GM23338 (cell line): ENCODE measurements around the gene NME9. TPM values are rescaled to one million over a fixed set of nuclear protein-coding genes. Genes with fewer than 3 reads are reported as not detected.

Experiments used
- ATAC-seq: fragments of 200-7000 bp; cut with Tn5 transposase; 3 replicates; pipeline ENCODE4 v1.9.1; 2020
- DNase-seq: peaks from one replicate; pipeline ENCODE4 v3.0.0-alpha.2; 2015; ENCODE audit warnings: low spot score
- H2AFZ ChIP-seq: fragments of 200-600 bp; sonication (generic); 2 replicates; pipeline ENCODE4 v1.8.0; 2016; ENCODE audit warnings: antibody characterized with exemption, mild to moderate bottlenecking, moderate library complexity
- H3F3A ChIP-seq: fragments of 200-600 bp; sonication (generic); replicated peaks from 2 replicates; pipeline ENCODE4 v1.8.0; 2017; ENCODE audit warnings: antibody characterized with exemption, mixed run types, low read depth
- H3K27ac ChIP-seq: fragments of 200-600 bp; sonication (generic); 2 replicates; pipeline ENCODE4 v1.6.1; 2016; ENCODE audit warnings: low read depth
- H3K27me3 ChIP-seq: fragments of 200-600 bp; sonication (generic); 2 replicates; pipeline ENCODE4 v1.8.0; 2016; ENCODE audit warnings: mild to moderate bottlenecking, mixed run types, moderate library complexity; ENCODE audit not compliant: insufficient read depth
- H3K36me3 ChIP-seq: fragments of 200-600 bp; sonication (generic); 2 replicates; pipeline ENCODE4 v1.8.0; 2016; ENCODE audit warnings: mild to moderate bottlenecking; ENCODE audit not compliant: insufficient read depth
- H3K4me1 ChIP-seq: fragments of 200-600 bp; sonication (generic); 2 replicates; pipeline ENCODE4 v1.8.0; 2016; ENCODE audit warnings: mild to moderate bottlenecking, moderate library complexity; ENCODE audit not compliant: insufficient read depth
- H3K4me2 ChIP-seq: fragments of 200-600 bp; sonication (generic); 2 replicates; pipeline ENCODE4 v1.7.1; 2017; ENCODE audit warnings: mixed run types
- H3K4me3 ChIP-seq: fragments of 200-600 bp; sonication (generic); 2 replicates; pipeline ENCODE4 v1.6.1; 2016; ENCODE audit warnings: mixed run types
- H3K79me2 ChIP-seq: fragments of 200-600 bp; sonication (generic); replicated peaks from 2 replicates; pipeline ENCODE4 v1.8.0; 2017; ENCODE audit warnings: mild to moderate bottlenecking; ENCODE audit not compliant: insufficient read depth
- H3K9me2 ChIP-seq: fragments of 200-600 bp; sonication (generic); 2 replicates; pipeline ENCODE4 v1.8.0; 2017; ENCODE audit not compliant: insufficient read depth
- H4K20me1 ChIP-seq: fragments of 200-600 bp; sonication (generic); replicated peaks from 2 replicates; pipeline ENCODE4 v1.8.0; 2017; ENCODE audit warnings: mild to moderate bottlenecking; ENCODE audit not compliant: insufficient read depth
- H3K27ac Mint-ChIP-seq: 2 replicates; pipeline ENCODE4 v1.8.0; 2020; ENCODE audit warnings: inconsistent platforms, mild to moderate bottlenecking, moderate library complexity, mixed read lengths
- H3K27me3 Mint-ChIP-seq: 3 replicates; pipeline ENCODE4 v1.8.0; 2022; ENCODE audit warnings: low read depth, mild to moderate bottlenecking, moderate library complexity, mixed read lengths, inconsistent platforms; ENCODE audit not compliant: insufficient read depth, poor library complexity
- H3K36me3 Mint-ChIP-seq: 3 replicates; pipeline ENCODE4 v1.8.0; 2021; ENCODE audit warnings: low read depth, mild to moderate bottlenecking, inconsistent platforms, moderate library complexity, mixed read lengths
- H3K4me1 Mint-ChIP-seq: 3 replicates; pipeline ENCODE4 v1.8.0; 2020; ENCODE audit warnings: mild to moderate bottlenecking, inconsistent platforms, mixed read lengths
- H3K4me3 Mint-ChIP-seq: 3 replicates; pipeline ENCODE4 v1.8.0; 2021; ENCODE audit warnings: moderate library complexity, mild to moderate bottlenecking, inconsistent platforms, mixed read lengths
- H3K9me3 Mint-ChIP-seq: 3 replicates; pipeline ENCODE4 v1.8.0; 2020; ENCODE audit warnings: moderate library complexity, mild to moderate bottlenecking, inconsistent platforms, mixed read lengths
- EZH2phosphoT487 ChIP-seq: fragments of 200-600 bp; sonication (generic); IDR thresholded peaks from one replicate; pipeline ENCODE4 v1.8.1; 2018; ENCODE audit warnings: antibody characterized with exemption; ENCODE audit not compliant: unreplicated experiment
- NANOG ChIP-seq: IDR thresholded peaks from 2 replicates; pipeline ENCODE4 v1.6.1; 2016; ENCODE audit warnings: antibody characterized with exemption, borderline replicate concordance
- POLR2AphosphoS5 ChIP-seq: IDR thresholded peaks from 2 replicates; pipeline ENCODE4 v1.6.1; 2016; ENCODE audit warnings: antibody characterized with exemption, low read depth
- REST ChIP-seq: IDR thresholded peaks from one replicate; pipeline ENCODE4 v1.6.1; 2018; ENCODE audit warnings: antibody characterized with exemption; ENCODE audit not compliant: unreplicated experiment
- STAT1 ChIP-seq: IDR thresholded peaks from one replicate; pipeline ENCODE4 v1.6.1; 2016; ENCODE audit warnings: antibody characterized with exemption; ENCODE audit not compliant: unreplicated experiment
- ZNF114 ChIP-seq: fragments of 250-450 bp; sonication (Bioruptor Pico); IDR thresholded peaks from 2 replicates; pipeline ENCODE4 v1.5.0; 2020; ENCODE audit warnings: mild to moderate bottlenecking, moderate library complexity
- polyA plus RNA-seq: library from polyadenylated mRNA; unstranded; fragments of >200 nt; fragmentation: Nextera tagmentation; extraction: Ambion mirVana; gene quantifications from 2 replicates; pipeline ENCODE4 v1.2.1, GENCODE V29; 2016
- total RNA-seq: library from RNA; depleted of rRNA; stranded (reverse); fragments of >200 nt; shearing (Covaris generic); gene quantifications from 2 replicates; pipeline ENCODE4 v1.2.3, GENCODE V29; 2014
- TF ChIP-seq, protein P1 (sequence below): fragments of 250-450 bp; sonication (Bioruptor Pico); IDR thresholded peaks from 2 replicates; pipeline ENCODE4 v1.5.0; 2020; ENCODE audit warnings: mild to moderate bottlenecking, moderate library complexity
- TF ChIP-seq, protein P2 (sequence below), 2 experiments: fragments of 200-600 bp in 1 of 2; sonication (generic) in 1 of 2; conservative IDR thresholded peaks; 2 replicates each; pipeline versions ENCODE4 v1.5.1 to v1.6.1; 2016 to 2017; ENCODE audit warnings: antibody characterized with exemption in 2 of 2, low read depth in 2 of 2, mild to moderate bottlenecking in 2 of 2, moderate library complexity in 1 of 2
- TF ChIP-seq, protein P3 (sequence below): IDR thresholded peaks from 2 replicates; pipeline ENCODE4 v1.6.1; 2016; ENCODE audit warnings: antibody characterized with exemption

Gene NME9
- total and polyA plus RNA-seq, 2 experiments from 2014 or later: 0.14 to 2.0 TPM

DNA sequence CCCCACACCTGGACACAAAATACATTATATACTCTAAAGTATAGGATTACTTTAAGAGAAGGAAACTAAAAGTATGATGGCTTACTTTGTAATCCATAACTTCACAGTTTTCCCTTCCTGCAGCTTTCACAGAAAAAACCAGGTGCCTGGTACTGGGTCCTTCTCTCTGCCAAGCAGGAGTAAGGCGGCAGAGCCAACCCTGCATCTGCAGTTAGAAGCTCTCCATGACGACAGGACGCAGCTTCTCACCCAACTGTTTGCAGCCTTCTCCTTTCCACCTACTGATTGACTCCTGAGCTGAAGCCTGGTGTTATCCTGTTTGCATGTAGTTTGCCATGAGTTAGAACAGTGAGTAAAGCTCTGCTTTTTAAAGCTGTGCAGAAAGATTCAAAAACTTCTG, 25.4 kb upstream of the NME9 start:
- TF ChIP-seq, protein P1, sequence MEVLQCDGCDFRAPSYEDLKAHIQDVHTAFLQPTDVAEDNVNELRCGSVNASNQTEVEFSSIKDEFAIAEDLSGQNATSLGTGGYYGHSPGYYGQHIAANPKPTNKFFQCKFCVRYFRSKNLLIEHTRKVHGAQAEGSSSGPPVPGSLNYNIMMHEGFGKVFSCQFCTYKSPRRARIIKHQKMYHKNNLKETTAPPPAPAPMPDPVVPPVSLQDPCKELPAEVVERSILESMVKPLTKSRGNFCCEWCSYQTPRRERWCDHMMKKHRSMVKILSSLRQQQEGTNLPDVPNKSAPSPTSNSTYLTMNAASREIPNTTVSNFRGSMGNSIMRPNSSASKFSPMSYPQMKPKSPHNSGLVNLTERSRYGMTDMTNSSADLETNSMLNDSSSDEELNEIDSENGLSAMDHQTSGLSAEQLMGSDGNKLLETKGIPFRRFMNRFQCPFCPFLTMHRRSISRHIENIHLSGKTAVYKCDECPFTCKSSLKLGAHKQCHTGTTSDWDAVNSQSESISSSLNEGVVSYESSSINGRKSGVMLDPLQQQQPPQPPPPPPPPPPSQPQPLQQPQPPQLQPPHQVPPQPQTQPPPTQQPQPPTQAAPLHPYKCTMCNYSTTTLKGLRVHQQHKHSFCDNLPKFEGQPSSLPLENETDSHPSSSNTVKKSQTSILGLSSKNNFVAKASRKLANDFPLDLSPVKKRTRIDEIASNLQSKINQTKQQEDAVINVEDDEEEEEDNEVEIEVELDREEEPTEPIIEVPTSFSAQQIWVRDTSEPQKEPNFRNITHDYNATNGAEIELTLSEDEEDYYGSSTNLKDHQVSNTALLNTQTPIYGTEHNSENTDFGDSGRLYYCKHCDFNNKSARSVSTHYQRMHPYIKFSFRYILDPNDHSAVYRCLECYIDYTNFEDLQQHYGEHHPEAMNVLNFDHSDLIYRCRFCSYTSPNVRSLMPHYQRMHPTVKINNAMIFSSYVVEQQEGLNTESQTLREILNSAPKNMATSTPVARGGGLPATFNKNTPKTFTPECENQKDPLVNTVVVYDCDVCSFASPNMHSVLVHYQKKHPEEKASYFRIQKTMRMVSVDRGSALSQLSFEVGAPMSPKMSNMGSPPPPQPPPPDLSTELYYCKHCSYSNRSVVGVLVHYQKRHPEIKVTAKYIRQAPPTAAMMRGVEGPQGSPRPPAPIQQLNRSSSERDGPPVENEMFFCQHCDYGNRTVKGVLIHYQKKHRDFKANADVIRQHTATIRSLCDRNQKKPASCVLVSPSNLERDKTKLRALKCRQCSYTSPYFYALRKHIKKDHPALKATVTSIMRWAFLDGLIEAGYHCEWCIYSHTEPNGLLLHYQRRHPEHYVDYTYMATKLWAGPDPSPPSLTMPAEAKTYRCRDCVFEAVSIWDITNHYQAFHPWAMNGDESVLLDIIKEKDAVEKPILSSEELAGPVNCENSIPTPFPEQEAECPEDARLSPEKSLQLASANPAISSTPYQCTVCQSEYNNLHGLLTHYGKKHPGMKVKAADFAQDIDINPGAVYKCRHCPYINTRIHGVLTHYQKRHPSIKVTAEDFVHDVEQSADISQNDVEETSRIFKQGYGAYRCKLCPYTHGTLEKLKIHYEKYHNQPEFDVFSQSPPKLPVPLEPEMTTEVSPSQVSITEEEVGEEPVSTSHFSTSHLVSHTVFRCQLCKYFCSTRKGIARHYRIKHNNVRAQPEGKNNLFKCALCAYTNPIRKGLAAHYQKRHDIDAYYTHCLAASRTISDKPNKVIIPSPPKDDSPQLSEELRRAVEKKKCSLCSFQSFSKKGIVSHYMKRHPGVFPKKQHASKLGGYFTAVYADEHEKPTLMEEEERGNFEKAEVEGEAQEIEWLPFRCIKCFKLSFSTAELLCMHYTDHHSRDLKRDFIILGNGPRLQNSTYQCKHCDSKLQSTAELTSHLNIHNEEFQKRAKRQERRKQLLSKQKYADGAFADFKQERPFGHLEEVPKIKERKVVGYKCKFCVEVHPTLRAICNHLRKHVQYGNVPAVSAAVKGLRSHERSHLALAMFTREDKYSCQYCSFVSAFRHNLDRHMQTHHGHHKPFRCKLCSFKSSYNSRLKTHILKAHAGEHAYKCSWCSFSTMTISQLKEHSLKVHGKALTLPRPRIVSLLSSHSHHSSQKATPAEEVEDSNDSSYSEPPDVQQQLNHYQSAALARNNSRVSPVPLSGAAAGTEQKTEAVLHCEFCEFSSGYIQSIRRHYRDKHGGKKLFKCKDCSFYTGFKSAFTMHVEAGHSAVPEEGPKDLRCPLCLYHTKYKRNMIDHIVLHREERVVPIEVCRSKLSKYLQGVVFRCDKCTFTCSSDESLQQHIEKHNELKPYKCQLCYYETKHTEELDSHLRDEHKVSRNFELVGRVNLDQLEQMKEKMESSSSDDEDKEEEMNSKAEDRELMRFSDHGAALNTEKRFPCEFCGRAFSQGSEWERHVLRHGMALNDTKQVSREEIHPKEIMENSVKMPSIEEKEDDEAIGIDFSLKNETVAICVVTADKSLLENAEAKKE: no peak
- TF ChIP-seq REST: no peak
- TF ChIP-seq, protein P2, sequence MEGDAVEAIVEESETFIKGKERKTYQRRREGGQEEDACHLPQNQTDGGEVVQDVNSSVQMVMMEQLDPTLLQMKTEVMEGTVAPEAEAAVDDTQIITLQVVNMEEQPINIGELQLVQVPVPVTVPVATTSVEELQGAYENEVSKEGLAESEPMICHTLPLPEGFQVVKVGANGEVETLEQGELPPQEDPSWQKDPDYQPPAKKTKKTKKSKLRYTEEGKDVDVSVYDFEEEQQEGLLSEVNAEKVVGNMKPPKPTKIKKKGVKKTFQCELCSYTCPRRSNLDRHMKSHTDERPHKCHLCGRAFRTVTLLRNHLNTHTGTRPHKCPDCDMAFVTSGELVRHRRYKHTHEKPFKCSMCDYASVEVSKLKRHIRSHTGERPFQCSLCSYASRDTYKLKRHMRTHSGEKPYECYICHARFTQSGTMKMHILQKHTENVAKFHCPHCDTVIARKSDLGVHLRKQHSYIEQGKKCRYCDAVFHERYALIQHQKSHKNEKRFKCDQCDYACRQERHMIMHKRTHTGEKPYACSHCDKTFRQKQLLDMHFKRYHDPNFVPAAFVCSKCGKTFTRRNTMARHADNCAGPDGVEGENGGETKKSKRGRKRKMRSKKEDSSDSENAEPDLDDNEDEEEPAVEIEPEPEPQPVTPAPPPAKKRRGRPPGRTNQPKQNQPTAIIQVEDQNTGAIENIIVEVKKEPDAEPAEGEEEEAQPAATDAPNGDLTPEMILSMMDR (conservative IDR thresholded peaks at IDR 0.05; ENCODE audit: low read depth in 2 of 2): no peak
- TF ChIP-seq NANOG: no peak
- no peak for TF ChIP-seq ZNF114
- TF ChIP-seq POLR2AphosphoS5: no peak
- TF ChIP-seq STAT1: no peak
- TF ChIP-seq EZH2phosphoT487: no peak
- TF ChIP-seq, protein P3, sequence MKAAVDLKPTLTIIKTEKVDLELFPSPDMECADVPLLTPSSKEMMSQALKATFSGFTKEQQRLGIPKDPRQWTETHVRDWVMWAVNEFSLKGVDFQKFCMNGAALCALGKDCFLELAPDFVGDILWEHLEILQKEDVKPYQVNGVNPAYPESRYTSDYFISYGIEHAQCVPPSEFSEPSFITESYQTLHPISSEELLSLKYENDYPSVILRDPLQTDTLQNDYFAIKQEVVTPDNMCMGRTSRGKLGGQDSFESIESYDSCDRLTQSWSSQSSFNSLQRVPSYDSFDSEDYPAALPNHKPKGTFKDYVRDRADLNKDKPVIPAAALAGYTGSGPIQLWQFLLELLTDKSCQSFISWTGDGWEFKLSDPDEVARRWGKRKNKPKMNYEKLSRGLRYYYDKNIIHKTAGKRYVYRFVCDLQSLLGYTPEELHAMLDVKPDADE: no peak
- Histone ChIP-seq H3K79me2 (no peaks in the 10 kb centered on the region), H3K4me3 (no peak overlapping the region), H4K20me1 (no peaks in the 10 kb centered on the region), H3K4me2 (no peak overlapping the region), H3K4me1 (peaks cover 6% of the 10 kb centered on the region), H3K36me3 (no peaks in the 10 kb centered on the region), H2AFZ (no peak overlapping the region), H3K27me3 (no peaks in the 10 kb centered on the region), H3F3A (no peaks in the 10 kb centered on the region), H3K27ac (no peak overlapping the region), H3K9me2 (0 out of 2 replicates have a peak, but pooled peaks cover 3% of the 10 kb centered on the region)
- no peak overlapping the region for H3K4me3 Mint-ChIP-seq
- ATAC-seq (no peak), DNase-seq (no peak)
- H3K27me3 Mint-ChIP-seq: peaks cover 12% of the 10 kb centered on the region
- no peaks in the 10 kb centered on the region for H3K36me3 Mint-ChIP-seq
- H3K4me1 Mint-ChIP-seq: peaks cover 12% of the 10 kb centered on the region
- no peaks in the 10 kb centered on the region for H3K9me3 Mint-ChIP-seq
- H3K27ac Mint-ChIP-seq: no peak overlapping the region
